Activated CD8-positive, alpha-beta memory T cell treated with anti-CD3 and anti-CD28 coated beads, Interleukin-2, amount 50 U/mL, for 1 hour (primary cell): ENCODE results near the gene GPC4.
"Not testable (repeated sequence)": the region's sequence is repeated elsewhere in the genome, so short reads cannot be mapped to it uniquely, and the experiment has no call there.

Source experiments
- DNase-seq: peaks from one replicate; pipeline ENCODE4 v3.0.0-alpha.2; 2020; ENCODE audit errors: extremely low read depth

GPC4 gene

DNA sequence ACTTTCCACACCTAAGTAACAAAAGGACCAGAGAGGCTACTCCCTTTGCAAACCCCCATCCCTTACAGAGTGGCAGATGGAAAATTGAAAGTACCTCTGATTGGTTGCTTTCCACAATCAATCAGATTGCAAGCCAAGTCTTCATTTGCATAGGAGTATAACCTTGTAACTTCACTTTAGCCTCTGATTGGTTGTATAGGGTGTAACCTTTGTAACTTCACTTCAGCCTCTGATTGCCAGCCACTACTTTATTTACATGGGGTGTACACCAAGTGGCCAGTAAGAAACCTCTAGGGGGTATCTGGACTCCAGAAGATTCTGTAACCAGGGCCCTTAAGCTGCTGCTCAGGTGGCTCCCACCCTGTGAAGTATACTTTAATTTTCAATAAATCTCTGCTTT, 48.6 kb downstream of the GPC4 start:
- DNase-seq = no peak

DNA sequence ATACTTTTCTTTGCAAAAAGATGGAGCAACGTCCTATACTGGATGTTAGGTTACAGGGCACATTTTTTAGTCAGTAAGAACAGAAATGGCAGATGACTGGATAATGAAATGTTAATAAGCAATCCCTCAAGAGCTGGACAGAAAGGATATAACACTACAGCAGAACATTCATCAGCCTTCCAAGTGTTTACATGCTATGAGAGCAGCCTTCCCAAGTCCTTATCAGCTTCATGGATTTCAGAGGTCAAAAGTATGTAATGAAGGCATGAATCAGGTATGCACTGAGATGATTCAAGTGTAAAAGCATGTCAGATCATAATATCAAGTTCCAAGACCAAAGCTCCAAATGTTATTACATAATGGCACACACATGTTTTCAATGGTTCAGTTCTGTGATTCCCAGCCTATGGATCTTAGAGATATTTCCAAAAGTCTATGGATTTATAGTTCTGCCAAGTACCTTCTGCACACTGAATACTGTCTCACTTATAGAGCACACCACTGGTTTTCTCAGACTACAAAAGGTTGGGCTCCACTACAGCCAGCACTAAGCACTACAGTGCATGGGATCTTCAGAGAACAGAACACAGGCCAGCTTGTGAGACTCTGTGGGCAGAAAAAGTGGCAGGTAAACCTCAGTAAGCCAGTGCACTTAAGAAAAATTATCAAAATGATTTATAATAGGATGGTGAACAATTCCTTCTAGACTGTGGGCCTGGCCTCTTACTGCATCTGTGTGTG, 49.2 kb downstream of the GPC4 start:
- DNase-seq = no peak

DNA sequence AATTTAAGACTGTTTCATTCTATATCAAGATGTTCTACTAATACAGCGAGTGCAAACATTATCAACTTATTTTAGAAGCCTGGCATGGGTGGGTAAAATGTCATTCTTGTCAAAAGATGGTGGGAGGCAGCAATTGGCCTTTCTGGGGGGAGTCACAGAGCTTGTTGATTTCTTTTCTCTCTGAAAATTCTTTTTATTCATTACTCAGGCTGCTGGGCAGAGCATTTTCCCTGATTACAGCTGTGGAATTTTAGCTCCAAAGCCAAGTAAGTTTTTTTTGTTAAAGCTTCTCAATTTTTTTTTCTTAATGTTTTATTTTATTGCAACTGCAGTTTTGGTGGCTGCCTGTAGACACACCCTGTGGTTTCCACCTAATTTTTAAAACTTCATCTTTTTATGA, 50.4 kb downstream of the GPC4 start:
- no peak for DNase-seq

DNA sequence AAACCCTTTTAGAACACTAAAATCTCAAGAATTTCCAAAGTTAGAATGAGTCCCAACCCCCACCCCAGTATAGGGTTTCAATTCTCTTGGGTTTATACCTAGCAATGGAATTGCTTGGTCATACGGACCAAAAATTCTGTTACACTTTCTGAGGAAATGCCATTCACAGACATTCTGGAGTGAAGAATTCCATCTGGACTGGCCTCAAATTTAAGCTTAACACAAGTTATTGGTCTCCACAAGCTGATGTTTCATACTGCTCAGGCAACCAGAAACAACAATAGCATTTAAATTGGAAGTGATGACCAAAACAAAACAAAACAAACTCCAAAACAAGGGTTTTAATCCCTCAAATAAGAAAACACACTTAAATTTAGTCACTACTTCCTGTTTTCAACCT, 51.1 kb downstream of the GPC4 start:
- DNase-seq = no peak

DNA sequence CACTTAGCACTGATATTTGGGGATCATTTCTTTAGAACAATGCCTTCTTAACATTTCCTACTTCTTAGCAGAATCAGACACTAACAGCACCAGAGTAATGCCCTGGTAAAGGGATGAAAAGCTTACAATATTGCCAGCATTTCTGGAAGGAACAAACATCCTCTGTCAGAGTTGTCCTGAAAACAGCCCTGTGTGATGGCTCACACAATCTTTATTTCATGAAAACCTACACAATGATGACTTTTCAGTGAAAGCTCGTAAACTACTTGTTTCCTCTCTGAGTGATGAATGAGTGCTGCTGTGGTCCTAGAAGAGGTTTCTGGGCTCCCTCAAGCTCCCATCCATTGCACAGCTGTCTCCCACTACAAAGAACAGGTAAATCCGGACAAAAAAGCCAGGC, 52.8 kb downstream of the GPC4 start:
- DNase-seq = no peak

DNA sequence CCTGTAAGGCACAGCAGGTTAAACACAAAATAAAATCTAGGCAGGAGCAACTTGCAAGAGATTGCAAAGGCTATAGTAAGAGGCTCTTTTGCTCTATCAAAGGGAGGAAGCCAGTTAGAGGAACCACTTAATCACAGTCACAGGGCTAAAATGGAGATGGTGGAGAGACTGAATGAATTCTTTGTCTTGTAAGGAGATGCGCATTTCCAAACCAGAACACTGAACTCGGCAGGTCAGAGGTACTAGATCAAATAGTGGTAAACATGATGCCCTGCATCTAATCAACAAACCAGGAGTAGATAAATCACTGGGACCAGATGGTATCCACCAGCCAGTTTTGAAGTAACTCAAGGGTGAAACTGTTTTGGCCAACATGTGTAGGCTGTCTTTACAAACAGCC, 55.8 kb downstream of the GPC4 start:
- no peak for DNase-seq

DNA sequence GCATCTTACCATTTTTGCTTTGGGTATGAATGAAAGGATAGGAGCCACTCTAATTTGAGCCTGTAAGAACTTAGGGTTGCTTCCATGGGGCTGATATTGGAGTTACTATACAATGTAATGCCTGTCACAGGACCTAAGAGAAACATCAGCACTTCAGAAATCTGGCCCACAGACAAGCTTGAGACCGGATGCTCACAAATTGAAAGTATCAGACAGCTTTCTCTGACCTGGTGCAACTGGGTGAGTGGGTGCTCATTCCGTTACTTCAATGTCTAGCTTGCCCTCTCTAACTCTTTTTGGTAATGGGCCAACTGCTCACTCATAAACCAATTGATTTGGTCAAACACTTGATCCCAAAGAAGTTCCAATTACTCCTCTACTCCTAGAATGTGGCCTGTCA, 62.1 kb downstream of the GPC4 start:
- no peak for DNase-seq

DNA sequence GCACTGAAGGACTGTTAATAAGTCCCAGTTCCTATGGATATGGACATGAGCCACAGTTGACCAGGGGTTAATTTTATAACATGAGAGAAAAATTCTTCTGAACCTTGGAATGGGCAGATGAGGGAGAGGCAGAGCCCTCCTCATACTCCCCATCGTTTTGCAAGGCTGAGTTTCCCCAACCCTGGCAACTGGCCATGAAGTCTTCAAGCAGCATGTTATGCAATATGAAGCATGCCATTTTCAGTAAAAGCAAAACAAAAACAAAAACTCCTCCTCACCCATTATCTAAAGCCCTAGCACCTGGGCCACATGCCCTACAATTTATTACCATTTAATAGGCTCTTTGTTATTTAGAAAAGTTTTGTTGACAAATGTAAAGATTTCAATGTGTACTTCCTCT, 64.5 kb downstream of the GPC4 start:
- no peak for DNase-seq

DNA sequence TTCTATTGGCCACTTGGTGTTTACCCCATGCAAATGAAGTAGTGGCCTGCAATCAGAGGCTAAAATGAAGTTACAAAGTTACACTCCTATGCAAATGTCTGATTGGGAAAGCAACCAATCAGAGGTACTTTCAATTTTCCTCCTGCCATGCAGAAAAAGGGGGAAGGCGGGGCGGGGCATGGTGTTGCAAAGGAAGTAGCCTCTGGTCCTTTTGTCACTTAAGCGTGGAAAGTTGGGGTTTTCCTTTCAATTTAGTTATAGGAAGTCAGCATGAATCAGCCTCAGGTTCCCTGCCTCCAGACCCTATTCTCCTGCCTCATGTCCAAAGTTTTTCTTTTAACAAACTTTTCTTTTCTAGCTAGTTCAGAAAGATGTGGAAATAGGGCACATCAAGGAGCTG, 69.3 kb downstream of the GPC4 start:
- no peak for DNase-seq

DNA sequence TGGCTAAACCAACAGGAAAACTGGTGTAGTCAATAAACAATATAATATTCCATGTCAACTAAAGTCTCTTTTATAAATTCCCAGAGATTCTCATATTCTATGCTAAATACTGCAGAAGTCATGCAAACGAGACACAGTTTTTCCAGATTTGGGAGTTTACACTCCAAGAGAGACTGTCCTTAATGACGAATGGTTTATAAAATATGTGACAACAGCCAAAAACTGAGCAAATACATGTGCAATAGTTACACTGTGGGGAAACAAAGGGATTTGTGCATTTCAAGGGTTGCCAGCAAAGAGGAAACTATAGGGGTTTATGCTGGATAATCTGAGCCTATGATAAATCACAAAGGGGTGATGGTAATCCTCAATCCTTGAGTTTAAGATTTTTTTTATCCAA, 75.7 kb downstream of the GPC4 start:
- no peak for DNase-seq

DNA sequence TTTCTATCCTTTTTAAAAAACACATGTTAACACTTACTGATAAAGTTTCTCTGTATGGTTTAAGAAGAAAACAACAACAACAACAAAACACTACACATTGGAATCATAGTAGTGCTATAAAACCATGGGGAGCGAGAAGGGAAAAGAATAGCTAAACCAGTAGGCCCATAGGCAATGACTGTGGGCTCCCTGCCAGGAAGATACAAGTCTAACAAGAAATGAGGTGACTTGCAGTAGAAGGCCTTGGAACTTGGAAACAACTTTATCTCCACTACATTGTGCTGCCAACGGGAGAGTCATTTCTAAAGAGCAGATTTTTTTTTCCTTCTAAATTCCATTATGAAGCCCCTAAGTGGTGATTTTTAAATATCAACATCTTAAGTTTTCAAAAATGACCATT, 78.0 kb downstream of the GPC4 start:
- DNase-seq = no peak

DNA sequence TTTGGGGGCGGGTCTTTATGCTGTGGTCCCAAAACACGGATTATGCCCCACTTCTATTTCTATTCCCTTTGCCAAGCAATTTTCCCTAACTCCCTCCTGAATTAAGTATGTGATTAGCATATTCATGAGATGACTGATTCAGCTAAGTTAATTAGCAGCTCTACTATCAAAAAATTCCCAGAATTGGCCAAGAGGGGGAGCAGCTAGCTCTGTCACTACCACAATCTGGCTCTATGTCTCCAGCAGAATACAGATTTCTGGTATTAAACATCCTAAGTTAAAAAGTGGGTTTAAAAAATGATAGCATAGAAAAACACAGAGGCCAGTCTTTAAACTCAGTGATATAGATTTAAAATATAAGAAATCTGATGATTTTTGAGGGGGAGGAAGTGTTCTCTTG, 80.3 kb downstream of the GPC4 start:
- no peak for DNase-seq

DNA sequence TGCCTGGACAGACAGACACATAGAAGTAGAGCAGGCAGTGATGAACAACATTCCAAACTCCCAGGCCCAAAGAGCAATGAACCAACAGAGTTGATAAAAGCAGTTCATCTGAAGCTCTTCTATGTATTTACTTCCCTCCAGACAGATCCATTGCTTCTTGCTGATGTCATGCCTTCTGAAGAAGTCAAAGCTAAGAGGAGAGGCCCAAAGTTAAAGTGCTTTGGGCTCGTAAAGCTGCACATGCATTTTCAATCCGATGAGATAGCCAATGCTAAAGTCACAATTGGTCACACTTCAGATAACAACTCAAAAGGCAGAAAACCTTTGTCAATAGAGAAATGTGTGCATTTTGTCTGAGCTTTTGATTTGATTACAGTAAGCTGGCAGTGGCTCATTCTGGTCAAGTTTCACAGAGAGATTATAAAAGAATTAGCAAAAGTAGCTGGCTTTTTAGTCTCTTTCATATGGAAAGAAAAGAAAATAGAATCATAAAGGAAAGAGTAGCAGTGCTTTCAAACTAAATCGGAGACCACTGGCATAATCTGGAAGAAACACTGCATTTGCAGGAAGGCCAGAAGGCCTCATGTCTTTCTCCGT, 82.0 kb downstream of the GPC4 start:
- no peak for DNase-seq

DNA sequence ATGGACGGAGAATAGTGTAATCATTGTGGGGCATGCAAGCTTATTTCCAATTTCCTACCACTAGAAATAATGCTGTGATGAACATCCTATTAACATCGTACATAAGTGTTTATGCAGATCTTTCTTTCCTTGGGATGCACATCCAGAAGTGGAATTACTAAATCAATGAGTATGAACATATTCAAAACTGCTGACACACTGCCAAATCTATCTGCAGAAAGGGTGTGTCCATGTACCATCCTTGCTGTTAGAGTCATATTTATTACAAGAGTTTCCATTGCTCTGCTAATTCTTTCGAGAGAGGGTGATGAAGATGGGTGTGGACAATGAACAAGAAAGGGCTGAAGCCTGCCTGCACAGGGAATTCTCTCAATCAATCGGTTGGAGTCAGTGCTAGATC, 82.6 kb downstream of the GPC4 start:
- no peak for DNase-seq

DNA sequence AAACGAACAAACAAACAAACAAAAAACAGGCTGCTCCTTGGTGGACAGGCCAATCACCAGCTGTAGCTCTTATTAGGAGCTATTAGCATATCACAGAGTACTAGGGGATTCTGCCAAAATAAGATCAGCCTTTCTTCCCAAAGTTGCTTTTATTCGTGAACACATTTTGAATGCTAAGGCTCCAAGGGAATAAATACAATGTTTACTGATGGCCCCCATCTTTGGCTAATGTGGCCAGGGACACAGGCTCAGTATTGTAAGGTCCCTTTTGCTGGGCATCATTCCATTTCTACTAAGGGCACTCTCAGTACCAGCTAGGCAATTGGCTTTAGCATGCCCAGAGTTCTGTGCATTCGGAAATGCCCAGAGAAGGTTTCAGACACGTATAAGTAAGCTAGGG, 84.3 kb downstream of the GPC4 start:
- DNase-seq = no peak

DNA sequence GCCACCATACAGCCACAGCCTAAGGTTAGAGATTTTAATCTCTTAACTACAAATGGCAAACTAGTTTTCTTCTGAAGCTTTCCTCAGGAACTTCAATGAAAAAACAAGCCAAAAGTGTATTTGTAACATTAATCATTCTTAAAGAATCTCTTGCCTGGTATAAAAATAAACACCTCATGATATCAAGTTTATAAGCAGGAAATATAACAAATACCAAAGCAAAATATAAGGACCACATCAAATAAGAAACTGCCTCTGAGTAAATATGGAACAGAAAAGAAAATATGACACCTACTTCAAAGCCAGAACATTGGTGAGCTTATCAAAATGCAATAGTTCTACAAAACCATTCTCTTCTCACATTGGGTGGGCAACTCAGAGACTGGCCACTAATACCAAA, 89.9 kb downstream of the GPC4 start:
- DNase-seq = no peak

DNA sequence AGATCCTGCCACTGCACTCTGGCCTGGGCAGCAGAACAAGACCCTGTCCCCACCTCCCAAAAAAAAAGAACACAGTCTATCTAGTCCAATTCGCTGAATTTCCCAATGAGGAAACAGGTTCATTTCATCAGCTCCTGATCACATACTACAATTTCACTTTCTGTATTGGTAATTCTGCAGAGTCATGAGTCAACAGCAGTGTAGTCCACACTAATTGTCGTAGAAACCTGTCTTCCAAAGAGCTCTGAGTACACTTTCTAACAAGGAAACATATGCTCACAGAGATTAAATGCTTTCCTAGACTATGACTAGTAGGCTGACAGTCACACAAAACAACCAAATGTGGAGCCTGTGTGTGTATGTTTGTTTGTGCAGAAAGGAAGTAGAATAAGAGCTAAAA, 91.9 kb downstream of the GPC4 start:
- DNase-seq = no peak

DNA sequence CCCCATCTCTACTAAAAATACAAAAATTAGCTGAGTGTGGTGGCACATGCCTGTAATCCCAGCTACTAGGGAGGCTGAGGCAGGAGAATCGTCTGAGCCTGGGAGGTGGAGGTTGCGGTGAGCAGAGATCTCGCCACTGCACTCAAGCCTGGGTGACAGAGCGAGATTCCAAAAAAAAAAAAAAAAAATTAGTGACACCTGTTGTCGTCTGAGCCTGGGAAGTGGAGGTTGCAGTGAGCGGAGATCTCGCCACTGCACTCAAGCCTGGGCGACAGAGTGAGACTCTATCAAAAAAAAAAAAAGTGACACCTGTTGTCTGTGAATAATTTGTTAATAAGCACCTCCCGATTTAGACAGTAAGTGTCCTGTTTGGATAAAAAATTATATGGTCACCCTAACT, 93.0 kb downstream of the GPC4 start:
- DNase-seq = not testable (repeated sequence)

DNA sequence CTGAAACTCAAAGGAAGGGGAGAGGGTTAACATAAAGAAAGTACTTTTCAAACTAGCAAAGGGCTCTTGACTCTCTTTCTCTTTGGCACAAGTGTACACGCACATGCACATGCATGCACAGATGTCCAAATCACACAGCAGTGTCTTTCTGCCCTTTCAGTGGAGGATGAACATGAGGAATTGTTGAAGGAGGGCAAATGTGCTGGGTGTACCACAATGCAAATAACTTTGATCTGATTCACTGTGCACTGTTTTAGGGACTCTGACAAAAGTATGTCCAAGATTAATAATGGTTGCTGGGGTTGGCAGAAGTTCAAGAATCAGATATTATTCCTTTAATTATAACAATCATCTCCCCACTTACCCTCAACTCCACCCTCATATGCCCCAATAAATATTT, 93.8 kb downstream of the GPC4 start:
- DNase-seq = no peak

DNA sequence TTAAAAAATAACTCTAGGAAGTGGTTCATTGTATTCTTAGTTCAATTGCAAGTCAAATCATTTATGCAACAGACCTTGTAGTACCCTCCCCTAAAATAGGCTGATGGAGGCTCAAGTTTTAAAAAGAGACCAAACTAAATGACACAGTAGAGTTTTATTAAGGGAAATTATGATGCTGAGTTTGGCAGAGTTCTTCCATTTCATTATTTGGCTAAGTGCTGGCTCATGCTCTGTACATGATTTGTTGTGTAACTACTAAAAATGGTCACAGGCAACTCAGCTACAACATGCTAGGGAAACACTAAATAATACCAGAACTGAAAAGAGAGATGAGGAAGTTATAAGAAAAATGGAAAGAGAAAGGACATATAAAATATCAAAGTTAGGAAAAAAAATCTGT, 101.0 kb downstream of the GPC4 start:
- no peak for DNase-seq

DNA sequence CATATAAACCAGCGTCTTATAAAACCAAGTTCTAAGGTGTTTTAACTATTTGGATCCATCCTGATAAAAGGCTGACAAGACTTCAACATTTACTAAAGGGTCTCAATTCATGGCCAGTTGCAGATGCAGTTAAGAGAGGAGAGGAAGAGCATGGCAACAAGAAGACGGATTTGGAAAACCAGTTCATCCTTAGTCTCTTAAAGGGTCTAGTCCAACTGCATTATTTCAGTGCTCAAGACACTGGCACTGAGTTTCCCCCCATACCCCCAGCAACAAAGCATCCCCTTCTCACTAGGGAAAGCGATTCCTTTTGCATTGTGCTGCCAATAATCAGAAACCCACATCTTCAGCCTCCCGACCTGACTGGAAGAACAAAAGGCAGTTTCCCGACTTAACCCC, 106.8 kb downstream of the GPC4 start:
- DNase-seq = no peak

DNA sequence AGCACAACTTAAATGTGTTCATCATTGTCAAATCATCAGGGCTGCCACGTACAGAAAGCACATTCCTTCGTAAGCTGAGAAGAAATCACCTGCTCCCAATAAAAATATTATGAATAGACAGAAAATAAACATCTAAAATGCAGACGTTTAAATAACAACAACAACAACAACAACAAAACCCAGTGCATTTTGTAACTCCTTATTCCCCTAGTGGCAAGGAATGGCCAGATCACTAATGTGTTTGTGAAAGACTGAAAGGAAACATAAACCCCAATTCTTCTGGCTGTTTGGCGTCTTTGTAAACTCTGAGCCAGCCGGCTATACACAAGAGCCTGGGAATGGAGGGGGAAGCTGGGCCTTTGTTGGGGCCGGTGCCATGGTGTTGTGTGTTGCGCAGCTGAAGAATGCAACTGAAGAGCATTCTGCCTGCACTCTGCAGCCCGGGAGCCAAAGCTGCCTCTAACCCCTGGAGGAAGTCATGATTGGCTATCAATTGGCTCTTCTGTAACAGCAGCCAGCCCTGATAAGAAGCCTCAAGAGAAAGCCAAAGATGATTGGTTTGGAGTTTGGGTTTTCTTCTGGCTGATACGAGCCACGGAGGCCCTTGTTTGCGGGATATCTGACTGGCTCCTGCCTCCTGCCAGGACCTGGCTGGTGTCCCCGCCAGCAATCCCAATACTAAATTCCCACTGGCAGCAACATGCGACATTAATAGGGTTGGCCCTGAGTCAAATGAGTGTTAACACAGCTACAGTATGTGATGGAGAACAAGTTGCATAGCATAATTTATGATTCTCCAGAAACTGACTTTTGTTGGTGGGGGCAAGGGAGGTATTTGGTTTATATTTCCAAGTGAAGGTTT, 107.4 kb downstream of the GPC4 start:
- no peak for DNase-seq

DNA sequence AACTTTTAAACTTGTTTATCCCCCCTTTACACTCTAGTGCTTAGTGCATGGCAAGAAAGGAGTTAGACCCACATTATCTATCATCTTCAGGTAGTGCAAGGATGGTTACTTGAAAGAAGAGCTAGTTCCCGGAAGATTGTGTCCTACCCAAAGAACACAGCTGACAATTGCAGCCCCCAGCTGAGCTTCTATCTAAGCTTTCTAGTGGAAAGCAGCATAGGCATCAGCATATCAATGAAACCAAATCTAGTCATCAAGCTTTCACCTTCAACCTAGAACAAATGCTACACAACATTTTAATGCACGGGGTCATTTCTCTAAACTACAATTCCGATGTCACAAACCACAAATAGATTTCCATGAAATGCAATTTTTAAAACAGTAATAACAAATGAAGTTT, 108.2 kb downstream of the GPC4 start:
- no peak for DNase-seq
